SK-N-SH treated with all-trans-retinoic acid at 6 μM for 48 hours (cell line): Measurements from ENCODE around the gene CPT1A.

ENCODE experiments used
- ARNTL ChIP-seq: fragments of 450-650 bp; formaldehyde crosslinking; IDR thresholded peaks from 2 replicates; pipeline ENCODE4 v1.5.0; 2020; ENCODE audit warnings: low read depth, mild to moderate bottlenecking, moderate library complexity, borderline replicate concordance
- CSDC2 ChIP-seq: fragments of 250-450 bp; sonication (Bioruptor Pico); IDR thresholded peaks from 2 replicates; pipeline ENCODE4 v1.5.0; 2020; ENCODE audit warnings: mild to moderate bottlenecking, moderate library complexity
- RARB ChIP-seq: fragments of 250-450 bp; sonication (Bioruptor Pico); IDR thresholded peaks from 2 replicates; pipeline ENCODE4 v1.8.0; 2021; ENCODE audit warnings: mild to moderate bottlenecking, moderate library complexity
- SNAI2 ChIP-seq: fragments of 250-450 bp; sonication (Bioruptor Pico); IDR thresholded peaks from 2 replicates; pipeline ENCODE4 v1.5.0; 2020; ENCODE audit warnings: mild to moderate bottlenecking, moderate library complexity
- TCF4 ChIP-seq: fragments of 250-450 bp; sonication (Bioruptor Pico); IDR thresholded peaks from 2 replicates; pipeline ENCODE4 v1.8.0; 2021; ENCODE audit warnings: mild to moderate bottlenecking, moderate library complexity, borderline replicate concordance
- ZNF8 ChIP-seq: fragments of 450-650 bp; formaldehyde crosslinking; IDR thresholded peaks from 2 replicates; pipeline ENCODE4 v1.5.0; 2020; ENCODE audit warnings: mild to moderate bottlenecking, moderate library complexity
- TF ChIP-seq, protein P1 (sequence below): fragments of 250-450 bp; sonication (Bioruptor Pico); IDR thresholded peaks from 2 replicates; pipeline ENCODE4 v1.5.1; 2020; ENCODE audit warnings: low read depth, mild to moderate bottlenecking, moderate library complexity

GRCh38 chr11:68839911-68840641 lies 1.6 kb downstream of the CPT1A start:
- TF ChIP-seq ARNTL (CRISPR knock-in tag), result no peak
- TF ChIP-seq RARB (CRISPR knock-in tag), result no peak
- TF ChIP-seq ZNF8 (CRISPR knock-in tag), result no peak
- no peak for TF ChIP-seq SNAI2 (CRISPR knock-in tag)
- TF ChIP-seq CSDC2 (CRISPR knock-in tag), result no peak
- TF ChIP-seq TCF4 (CRISPR knock-in tag), result no peak
- TF ChIP-seq, protein P1, sequence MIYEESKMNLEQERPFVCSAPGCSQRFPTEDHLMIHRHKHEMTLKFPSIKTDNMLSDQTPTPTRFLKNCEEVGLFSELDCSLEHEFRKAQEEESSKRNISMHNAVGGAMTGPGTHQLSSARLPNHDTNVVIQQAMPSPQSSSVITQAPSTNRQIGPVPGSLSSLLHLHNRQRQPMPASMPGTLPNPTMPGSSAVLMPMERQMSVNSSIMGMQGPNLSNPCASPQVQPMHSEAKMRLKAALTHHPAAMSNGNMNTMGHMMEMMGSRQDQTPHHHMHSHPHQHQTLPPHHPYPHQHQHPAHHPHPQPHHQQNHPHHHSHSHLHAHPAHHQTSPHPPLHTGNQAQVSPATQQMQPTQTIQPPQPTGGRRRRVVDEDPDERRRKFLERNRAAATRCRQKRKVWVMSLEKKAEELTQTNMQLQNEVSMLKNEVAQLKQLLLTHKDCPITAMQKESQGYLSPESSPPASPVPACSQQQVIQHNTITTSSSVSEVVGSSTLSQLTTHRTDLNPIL, result no peak
